Superior temporal gyrus (tissue), 1 donor: Measurements from ENCODE around the gene OR2V2.

ENCODE experiments used
- DNase-seq: peaks from one replicate; pipeline ENCODE4 v3.0.0-alpha.2; 2016; ENCODE audit errors: extremely low spot score

OR2V2 gene

DNA sequence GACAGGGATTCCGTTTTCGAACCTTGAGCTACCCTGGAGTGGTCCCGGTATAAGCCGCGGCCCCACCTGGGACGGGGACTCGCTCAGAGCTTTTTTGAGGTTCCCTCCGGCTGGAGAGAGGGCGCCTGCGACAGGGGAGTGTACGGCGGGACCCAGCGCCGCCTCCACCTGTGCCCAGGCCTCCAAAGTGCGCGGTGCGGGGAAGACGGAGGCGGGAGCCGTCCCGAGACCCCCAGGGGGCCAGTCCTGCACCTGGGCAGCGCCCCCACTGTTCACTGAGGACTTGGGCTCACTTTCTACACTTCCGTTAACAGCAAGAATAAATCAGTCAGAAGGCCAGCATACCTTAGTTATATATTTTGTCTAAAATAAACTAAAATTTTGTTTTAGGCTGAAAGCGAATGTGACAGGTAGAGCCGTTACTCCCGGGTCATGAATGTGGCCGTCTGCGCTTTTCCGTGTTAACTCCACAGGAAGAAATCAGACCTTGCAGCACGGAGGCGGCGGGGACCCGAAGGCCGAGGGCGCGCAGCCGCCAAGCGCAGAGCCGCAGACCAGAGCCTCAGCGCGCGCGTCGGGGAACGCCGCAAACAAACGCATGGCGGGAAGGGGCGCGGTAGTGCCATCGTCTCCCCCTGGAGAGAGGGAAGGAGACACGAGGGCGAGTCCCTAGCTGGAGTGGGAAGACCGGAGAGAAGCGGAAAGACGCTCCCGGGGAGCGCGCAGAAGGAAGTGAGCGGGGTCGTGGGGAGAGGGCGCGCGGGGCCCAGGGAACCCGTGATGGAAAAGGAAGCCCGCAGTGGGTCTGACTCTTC is 43.5 kb downstream of the OR2V2 start:
- DNase-seq = peak; percentile 48

- peak; percentile 97 for DNase-seq
Measured at GRCh38 chr5:181191526-181192336, 44.3 kb downstream of the OR2V2 start.

- DNase-seq = no peak
Measured at GRCh38 chr5:181192337-181193046, 45.1 kb downstream of the OR2V2 start.

DNA sequence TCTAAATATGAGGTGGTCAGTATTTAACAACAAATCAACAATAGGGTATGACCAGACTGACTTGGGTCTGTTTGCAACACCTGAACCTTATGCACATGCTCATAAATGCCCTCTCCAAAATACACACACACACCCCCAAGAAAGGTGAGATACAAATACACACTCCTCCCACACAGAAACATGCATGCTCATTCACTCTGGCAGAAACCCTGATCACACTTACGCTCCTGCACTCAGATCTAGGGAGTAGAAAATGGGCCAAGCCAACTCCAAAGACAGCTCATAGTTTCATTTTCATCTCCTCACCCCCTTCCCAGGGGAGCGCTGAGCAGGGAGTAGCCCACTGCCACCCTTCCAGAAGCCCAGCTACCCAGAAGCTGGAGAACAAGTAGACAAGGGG is 46.3 kb downstream of the OR2V2 start:
- no peak for DNase-seq

- DNase-seq = no peak
Measured at GRCh38 chr5:181194489-181195248, 47.3 kb downstream of the OR2V2 start.

GRCh38 chr5:181195249-181195761 is 47.9 kb downstream of the OR2V2 start:
- no peak for DNase-seq

GRCh38 chr5:181197326-181197951 is 50.1 kb downstream of the OR2V2 start:
- DNase-seq = no peak

GRCh38 chr5:181198106-181198685 is 50.8 kb downstream of the OR2V2 start:
- no peak for DNase-seq

GRCh38 chr5:181198905-181199519 is 51.6 kb downstream of the OR2V2 start:
- DNase-seq = no peak

GRCh38 chr5:181199881-181200638 is 52.7 kb downstream of the OR2V2 start:
- no peak for DNase-seq

GRCh38 chr5:181200816-181201215 is 53.4 kb downstream of the OR2V2 start:
- no peak for DNase-seq

DNA sequence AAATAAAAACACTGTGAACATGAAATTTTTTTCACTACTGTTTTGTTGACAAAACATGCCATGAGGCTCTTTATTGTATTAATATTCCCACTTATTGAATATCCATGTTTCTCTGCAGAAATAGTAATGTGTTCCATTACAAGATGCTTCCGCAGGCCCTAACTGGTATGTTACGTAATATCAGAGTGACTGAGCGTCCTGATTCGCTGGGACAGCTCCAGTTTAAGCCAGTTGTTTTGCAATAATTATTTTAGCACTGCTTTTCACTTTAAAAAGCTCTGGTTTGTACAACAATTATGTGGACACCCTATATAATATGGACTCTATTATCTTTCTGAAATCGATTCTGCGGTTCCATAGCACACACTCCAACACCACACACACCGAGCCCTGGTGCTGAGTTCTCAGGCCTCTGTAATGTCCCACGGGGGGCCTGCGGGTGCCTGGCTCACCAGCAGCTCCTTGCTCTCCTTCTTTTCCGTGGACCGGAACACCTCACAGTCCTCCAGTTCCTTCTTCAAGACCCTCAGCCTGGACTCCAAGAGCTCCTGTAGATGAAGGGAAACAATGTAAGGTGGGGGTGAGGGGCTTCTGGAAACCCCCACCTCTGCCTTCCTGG is 55.8 kb downstream of the OR2V2 start:
- DNase-seq = no peak

- no peak for DNase-seq
Measured at GRCh38 chr5:181203777-181204112, 56.4 kb downstream of the OR2V2 start.

- no peak for DNase-seq
Measured at GRCh38 chr5:181204113-181204825, 56.9 kb downstream of the OR2V2 start.

GRCh38 chr5:181204826-181205760 is 57.7 kb downstream of the OR2V2 start, which contains the start of gene TRIM7:
TSS of gene TRIM7 (minus strand) at chr5:181205196. CDS start at chr5:181205110, 86 bp downstream.
- DNase-seq = no peak

DNA sequence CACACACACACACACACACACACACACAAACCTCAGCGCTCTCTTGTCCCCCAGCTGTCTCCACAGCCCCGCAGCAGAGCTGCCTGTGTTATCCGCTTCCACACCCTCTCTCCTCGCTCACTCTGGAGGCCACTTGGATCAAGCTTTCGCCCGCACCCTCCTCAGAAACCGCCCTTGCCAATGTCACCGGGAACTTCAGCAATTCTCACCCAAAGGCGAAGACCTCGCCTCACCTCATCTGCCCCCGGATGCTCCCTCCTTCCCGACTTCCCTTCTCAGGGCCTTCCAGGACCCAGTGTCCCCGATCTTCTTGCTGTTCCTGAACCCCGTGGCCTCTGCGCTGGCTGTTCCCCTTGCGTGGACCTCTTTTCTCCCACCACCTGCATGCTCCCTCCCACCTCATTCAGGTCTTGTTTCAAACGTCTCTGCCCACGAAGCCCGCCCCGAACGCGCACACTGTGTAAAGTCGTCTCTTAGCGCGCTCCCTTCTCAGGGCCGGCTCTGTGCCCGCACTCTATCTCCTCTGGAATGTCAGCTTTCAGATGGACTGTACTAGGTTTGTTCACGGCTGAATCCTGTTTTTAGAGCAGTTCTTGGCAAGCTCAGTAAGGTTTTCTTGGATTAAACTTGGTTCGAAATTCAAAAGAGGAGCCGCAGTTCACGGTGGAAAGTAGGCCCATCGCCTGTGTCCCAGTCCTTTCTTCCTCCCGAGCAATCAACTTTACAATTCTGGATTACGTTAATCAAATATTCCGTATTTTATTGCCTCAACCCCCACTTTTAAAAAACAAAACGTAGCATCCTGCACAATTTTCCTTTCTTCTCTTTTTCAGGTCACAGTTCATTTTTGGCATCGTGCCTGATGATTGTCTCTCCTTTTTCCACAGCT is 58.6 kb downstream of the OR2V2 start:
- DNase-seq = no peak
